Keratinocyte (primary cell): ENCODE results near the gene KIAA1755. TPM values are rescaled to one million over a fixed set of nuclear protein-coding genes. Genes with fewer than 3 reads are reported as not detected.

ENCODE experiments used
- DNase-seq: peaks from one replicate; pipeline ENCODE4 v3.0.0-alpha.2; 2011; ENCODE audit warnings: low read depth, missing footprints, low spot score
- FAIRE-seq: peaks from 2 replicates; lab custom pipeline; 2011; peaks lifted over from hg19 to GRCh38; lab: Jason Lieb, UNC
- H2AFZ ChIP-seq: 2 replicates; pipeline ENCODE4 v1.6.0; 2012; ENCODE audit warnings: low read length, control low read depth, inconsistent platforms; ENCODE audit not compliant: control insufficient read depth
- H3K27ac ChIP-seq: 2 replicates; pipeline ENCODE4 v1.5.1; 2011; ENCODE audit warnings: low read length; ENCODE audit not compliant: control insufficient read depth, insufficient read depth
- H3K27me3 ChIP-seq: 3 replicates; pipeline ENCODE4 v1.6.0; 2011; ENCODE audit warnings: low read length; ENCODE audit not compliant: control insufficient read depth, insufficient read depth; ENCODE audit errors: extremely low read depth
- H3K36me3 ChIP-seq, 2 experiments: 2 replicates in 1 of 2; 3 replicates in 1 of 2; pipeline ENCODE4 v1.5.1; 2011; ENCODE audit warnings: low read length in 2 of 2, mild to moderate bottlenecking in 1 of 2; ENCODE audit not compliant: control insufficient read depth in 2 of 2, insufficient read depth in 2 of 2; ENCODE audit errors: extremely low read depth in 1 of 2
- H3K4me1 ChIP-seq: 3 replicates; pipeline ENCODE4 v1.5.1; 2011; ENCODE audit warnings: low read length; ENCODE audit not compliant: control insufficient read depth, insufficient read depth; ENCODE audit errors: extremely low read depth
- H3K4me2 ChIP-seq: 3 replicates; pipeline ENCODE4 v1.6.0; 2011; ENCODE audit warnings: low read depth, low read length; ENCODE audit not compliant: control insufficient read depth, insufficient read depth; ENCODE audit errors: extremely low read depth
- H3K4me3 ChIP-seq, 3 experiments: fragments of 200-600 bp in 1 of 3; sonication (generic) in 1 of 3; 2 replicates in 2 of 3; 3 replicates in 1 of 3; pipeline ENCODE4 v1.5.1; 2011 to 2016; ENCODE audit warnings: low read length in 3 of 3, mild to moderate bottlenecking in 3 of 3, control low read depth in 2 of 3, inconsistent platforms in 1 of 3, low read depth in 1 of 3, mixed read lengths in 1 of 3, mixed run types in 1 of 3, moderate library complexity in 1 of 3; ENCODE audit not compliant: control insufficient read depth in 2 of 3, insufficient read depth in 2 of 3; ENCODE audit errors: extremely low read depth in 1 of 3
- H3K79me2 ChIP-seq: 2 replicates; pipeline ENCODE4 v1.6.0; 2012; ENCODE audit warnings: low read length; ENCODE audit not compliant: control insufficient read depth, insufficient read depth
- H3K9ac ChIP-seq: 3 replicates; pipeline ENCODE4 v1.6.0; 2011; ENCODE audit warnings: low read length; ENCODE audit not compliant: control insufficient read depth, insufficient read depth; ENCODE audit errors: extremely low read depth
- H3K9me1 ChIP-seq: 3 replicates; pipeline ENCODE4 v1.6.0; 2011; ENCODE audit warnings: low read length; ENCODE audit not compliant: control insufficient read depth, insufficient read depth; ENCODE audit errors: extremely low read depth
- H3K9me3 ChIP-seq: 2 replicates; pipeline ENCODE4 v1.5.1; 2012; ENCODE audit warnings: low read depth, low read length; ENCODE audit not compliant: control insufficient read depth
- H4K20me1 ChIP-seq: 3 replicates; pipeline ENCODE4 v1.6.0; 2011; ENCODE audit warnings: low read length; ENCODE audit not compliant: control insufficient read depth, insufficient read depth; ENCODE audit errors: extremely low read depth
- CTCF ChIP-seq, 3 experiments: IDR thresholded peaks in 1 of 3; conservative IDR thresholded peaks in 1 of 3; optimal IDR thresholded peaks in 1 of 3; 2 replicates in 2 of 3; 3 replicates in 1 of 3; pipeline versions ENCODE3 to v1.5.1; 2011; ENCODE audit warnings: low read length in 3 of 3, mild to moderate bottlenecking in 3 of 3, moderate library complexity in 2 of 3, control low read depth in 1 of 3, inconsistent platforms in 1 of 3; ENCODE audit not compliant: insufficient read depth in 2 of 3; ENCODE audit errors: extremely low read depth in 1 of 3
- EZH2 ChIP-seq: IDR thresholded peaks from one replicate; pipeline ENCODE4 v1.6.1; 2012; ENCODE audit warnings: inconsistent platforms, mild to moderate bottlenecking, low read length, moderate library complexity
- dilution Hi-C: fragments of 300-500 bp; cut with MboI; formaldehyde crosslinking; loops from one replicate; pipeline ENCODE4 v1.7.0; 2020; ENCODE audit warnings: low sequenced_read_pairs; ENCODE audit not compliant: extremely low pct_ligation_motif_present
- polyA plus RNA-seq, 5 experiments: library from polyadenylated mRNA; depleted of rRNA in 3 of 5; stranded (reverse) in 3 of 5; stranded (forward) in 1 of 5; unstranded in 1 of 5; fragments of >200 nt; gene quantifications; 1 replicate in 1 of 5; 2 replicates in 3 of 5; 3 replicates in 1 of 5; pipeline versions ENCODE4 v1.2.1 to v1.2.3, GENCODE V29; 2011 to 2012; ENCODE audit warnings: missing spikeins in 2 of 5, low read depth in 1 of 5, low replicate concordance in 1 of 5

The KIAA1755 gene
- polyA plus RNA-seq, 1 donor (not counting 4 experiments of a cell fraction or from before 2014, with no cell fraction given) = not detected

- H3K27ac ChIP-seq = no peak overlapping the region
- TF ChIP-seq CTCF (optimal IDR thresholded peaks at IDR 0.05 in 1 of 3, IDR thresholded peaks at IDR 0.05 in 1 of 3, conservative IDR thresholded peaks at IDR 0.05 in 1 of 3; ENCODE audit: extremely low read depth in 1 of 3, insufficient read depth in 2 of 3, low read length in 3 of 3) (no peak), EZH2 (no peak)
- dilution Hi-C loops = no loop called here
Observed at GRCh38 chr20:38162149-38162548, 98.4 kb downstream of the KIAA1755 start.

GRCh38 chr20:38161412-38161774, 99.1 kb downstream of the KIAA1755 start:
- dilution Hi-C loops = no loop called here

More at GRCh38 chr20:38162149-38162548, 98.4 kb downstream of the KIAA1755 start:
- Histone ChIP-seq H3K27me3 (no peaks in the 10 kb centered on the region), H3K36me3 (no peaks in the 10 kb centered on the region), H3K79me2 (no peaks in the 10 kb centered on the region), H3K9ac (no peak overlapping the region), H3K4me3 (no peak overlapping the region), H3K9me1 (no peaks in the 10 kb centered on the region), H3K4me2 (no peak overlapping the region), H4K20me1 (no peaks in the 10 kb centered on the region), H3K9me3 (no peaks in the 10 kb centered on the region), H3K4me1 (peaks cover 16% of the 10 kb centered on the region), H2AFZ (no peak overlapping the region)
- FAIRE-seq = no peak
- DNase-seq = no peak

More at GRCh38 chr20:38161412-38161774, 99.1 kb downstream of the KIAA1755 start:
- no peaks in the 10 kb centered on the region for H3K79me2 ChIP-seq
- no peaks in the 10 kb centered on the region for H3K27me3 ChIP-seq
- no peak overlapping the region for H3K9ac ChIP-seq
- no peak overlapping the region for H3K27ac ChIP-seq
- H4K20me1 ChIP-seq = no peaks in the 10 kb centered on the region
- H3K4me1 ChIP-seq = peaks cover 12% of the 10 kb centered on the region
- no peak overlapping the region for H3K4me3 ChIP-seq
- H2AFZ ChIP-seq = no peak overlapping the region
- H3K36me3 ChIP-seq = no peaks in the 10 kb centered on the region
- no peaks in the 10 kb centered on the region for H3K9me3 ChIP-seq
- H3K9me1 ChIP-seq = no peaks in the 10 kb centered on the region
- FAIRE-seq (no peak), DNase-seq (no peak)
- TF ChIP-seq EZH2 (no peak), CTCF (optimal IDR thresholded peaks at IDR 0.05 in 1 of 3, IDR thresholded peaks at IDR 0.05 in 1 of 3, conservative IDR thresholded peaks at IDR 0.05 in 1 of 3; ENCODE audit: extremely low read depth in 1 of 3, insufficient read depth in 2 of 3, low read length in 3 of 3) (no peak)
- H3K4me2 ChIP-seq = no peak overlapping the region

Other genes starting within 250 kb of the KIAA1755 start
- 10.3 to 16.7 TPM (median 13.5 TPM) in 3 replicates for gene TTI1, start 227.3 kb downstream of the KIAA1755 start, polyA plus RNA-seq
- gene RPRD1B, start 227.0 kb downstream of the KIAA1755 start, polyA plus RNA-seq = 15.9 to 22.6 TPM (median 19.9 TPM) in 3 replicates
- gene TGM2, start 95.5 kb downstream of the KIAA1755 start, polyA plus RNA-seq = 18.4 to 50.3 TPM (median 18.7 TPM) in 3 replicates
- not detected in 3 replicates for gene BPI, start 43.4 kb upstream of the KIAA1755 start, polyA plus RNA-seq
- not detected in 3 replicates for gene LBP, start 85.7 kb upstream of the KIAA1755 start, polyA plus RNA-seq
- gene SNHG17, start 174.6 kb upstream of the KIAA1755 start, polyA plus RNA-seq = 17.6 to 29.4 TPM (median 25.3 TPM) in 3 replicates
- gene RALGAPB, start 212.1 kb upstream of the KIAA1755 start, polyA plus RNA-seq = 16.5 to 23.8 TPM (median 16.9 TPM) in 3 replicates